Measurements from ENCODE around the gene CD300LF. TPM values are rescaled to one million over a fixed set of nuclear protein-coding genes. Genes with fewer than 3 reads are reported as not detected.

Gene CD300LF
- under 1 TPM; 0.54 to 0.68 (median 0.62) TPM for polyA plus RNA-seq (ENCODE audit: insufficient read depth in 1 of 5, insufficient read length in 5 of 5, low replicate concordance in 1 of 5)
- long read RNA-seq, donor 1 = 0 reads
- long read RNA-seq, donor 2 = 0 reads
- long read RNA-seq, donor 3 = 0 reads
- long read RNA-seq, donor 4 = 0 reads
- long read RNA-seq, donor 5 = 0 reads
- long read RNA-seq, donor 6 = 0 reads
- long read RNA-seq, donor 7, partial matches to known transcripts = 84 of 84 reads
- long read RNA-seq, donor 7, other reads (novel, unspliced or antisense) = 0 of 84 reads
- long read RNA-seq, donor 8, partial matches to known transcripts = 0 of 1 reads
- long read RNA-seq, donor 8, other reads (novel, unspliced or antisense) = 0 of 1 reads

DNA sequence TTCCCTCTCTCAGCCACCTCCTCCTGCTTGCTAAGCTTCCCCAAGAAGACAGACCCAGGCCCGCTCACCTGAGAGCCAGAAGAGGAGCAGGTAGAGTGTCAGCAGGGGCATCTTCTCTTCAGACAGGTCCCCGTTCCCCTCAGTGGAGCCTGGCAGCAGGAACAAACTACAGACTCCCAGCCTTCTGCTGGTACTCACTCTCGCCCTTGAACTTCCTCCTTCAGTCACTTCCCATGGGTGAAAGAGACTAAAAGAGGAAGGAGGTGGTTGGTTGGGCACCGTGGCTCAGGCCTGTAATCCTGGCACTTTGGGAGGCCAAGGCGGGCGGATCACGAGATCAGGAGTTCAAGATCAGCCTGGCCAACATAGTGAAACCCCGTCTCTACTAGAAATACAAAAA, at the start of gene CD300LF:
Gene CD300LF, minus strand, starts transcription at position 168 of the 400 bp plus-strand sequence. Its CDS starts 57 bp downstream, at position 111.
- no peak for DNase-seq

DNA sequence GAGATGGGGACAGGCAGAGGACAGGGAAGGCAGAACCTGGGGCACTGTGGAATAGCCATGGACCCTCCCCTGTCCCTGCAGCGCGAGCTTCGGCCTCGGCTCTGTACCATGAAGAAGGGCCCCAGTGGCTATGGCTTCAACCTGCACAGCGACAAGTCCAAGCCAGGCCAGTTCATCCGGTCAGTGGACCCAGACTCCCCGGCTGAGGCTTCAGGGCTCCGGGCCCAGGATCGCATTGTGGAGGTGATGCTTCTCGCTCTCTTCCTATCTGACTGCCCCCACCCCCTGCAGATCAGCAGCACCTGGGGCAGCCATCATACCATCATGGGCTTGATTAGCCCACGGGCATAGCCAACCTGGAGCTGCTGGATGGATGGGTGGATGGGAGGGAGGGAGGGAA, 49.2 kb upstream of the CD300LF start:
- DNase-seq = no peak

DNA sequence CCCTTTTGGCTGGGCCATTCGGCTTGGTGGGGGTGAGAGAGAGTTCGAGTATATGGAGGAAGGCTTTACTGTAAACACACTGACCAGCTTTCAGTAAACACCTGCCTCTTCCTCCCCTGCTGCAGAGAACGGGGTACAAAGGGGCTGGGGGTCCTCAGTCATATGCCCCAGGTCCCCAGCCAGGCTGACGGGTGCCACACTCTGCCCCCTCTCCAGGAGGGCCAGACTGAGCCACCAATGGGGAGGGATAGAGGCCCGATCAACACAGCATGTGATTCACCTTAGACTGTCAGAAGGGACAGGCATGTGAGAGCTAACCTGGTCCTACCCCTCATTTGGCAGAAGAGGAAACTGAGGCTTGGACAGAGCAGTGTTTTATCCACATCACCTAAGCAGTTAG, 48.7 kb upstream of the CD300LF start:
- DNase-seq = no peak

DNA sequence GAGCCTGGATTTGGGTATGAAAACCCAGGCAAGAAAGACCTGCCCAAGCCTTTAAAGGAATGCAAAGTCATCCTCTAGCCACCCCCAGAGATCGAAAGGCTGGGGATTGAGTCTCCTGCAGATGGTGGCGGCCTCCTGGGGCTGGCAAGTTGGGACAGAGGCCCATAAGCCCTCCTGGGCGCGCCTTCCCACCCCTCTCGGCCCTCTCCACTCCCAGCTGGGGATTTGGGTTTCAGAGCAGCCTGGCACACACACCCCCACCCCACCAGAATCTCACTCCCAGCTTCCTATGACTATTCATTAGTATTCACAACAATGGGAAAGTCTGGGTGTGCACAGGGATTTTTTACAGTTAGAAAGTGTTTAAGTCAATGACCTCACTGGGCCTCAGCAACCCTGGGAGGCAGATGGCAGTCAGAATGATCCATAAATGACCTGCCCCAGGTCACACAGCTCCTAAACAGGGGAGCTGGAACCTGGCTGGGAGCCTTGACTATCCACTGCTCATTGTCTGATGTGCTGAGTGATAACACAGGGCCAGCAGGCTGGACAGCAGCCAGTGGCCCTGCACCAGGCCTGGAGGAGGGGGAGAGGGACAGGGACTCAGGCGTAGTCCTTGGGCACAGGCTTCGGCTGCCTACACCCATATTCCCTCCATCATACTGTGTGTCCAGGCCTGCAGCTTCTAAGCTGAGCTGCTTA, 47.8 kb upstream of the CD300LF start:
- no peak for DNase-seq

DNA sequence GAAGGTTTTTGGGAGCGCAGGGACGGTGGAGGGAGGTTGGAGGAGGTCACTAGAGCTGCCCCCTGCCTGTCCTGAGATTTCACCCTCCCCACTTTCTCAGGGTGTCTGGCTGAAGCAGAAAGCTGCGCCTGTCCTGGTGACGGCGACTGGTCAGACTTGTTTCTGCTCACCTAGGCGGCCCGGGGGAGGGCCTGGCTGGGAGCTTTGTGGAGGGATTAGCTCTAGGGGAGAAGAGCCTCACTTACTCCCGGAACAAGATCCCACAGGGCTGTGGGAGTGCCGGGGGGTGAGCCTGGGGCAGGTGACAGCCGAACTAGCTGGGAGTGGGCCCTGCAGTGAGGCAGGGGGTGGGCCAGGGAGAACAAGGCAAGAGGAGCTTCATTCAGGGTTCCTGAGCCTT, 47.2 kb upstream of the CD300LF start:
- no peak for DNase-seq

DNA sequence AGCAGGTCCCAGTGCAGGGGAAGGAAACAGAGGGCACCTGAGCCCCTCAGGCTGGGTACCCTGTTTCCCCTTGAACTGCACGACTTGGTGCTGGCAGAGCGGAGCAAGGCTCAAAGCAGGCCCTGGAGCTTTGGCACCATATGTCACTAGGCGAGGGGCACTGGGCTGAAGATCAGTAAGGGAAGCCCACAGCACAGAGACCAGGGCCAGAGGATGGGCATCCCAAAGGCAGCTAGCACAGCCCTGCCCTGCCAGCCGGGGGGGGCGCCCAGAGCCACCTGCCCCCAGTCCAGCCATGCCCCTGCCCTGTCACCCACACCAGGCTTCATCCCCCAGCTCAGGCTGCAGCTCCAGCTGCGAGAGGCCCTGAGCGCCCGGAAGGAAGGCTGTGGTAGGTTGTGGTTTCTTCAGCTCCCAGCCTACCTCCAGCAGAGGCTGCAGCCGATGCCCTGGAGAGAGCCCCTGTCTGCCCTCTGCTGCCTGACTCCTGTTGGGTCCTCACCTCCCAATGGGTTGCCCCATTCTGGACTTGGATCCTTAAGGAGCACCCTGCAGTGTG, 46.6 kb upstream of the CD300LF start:
- DNase-seq = no peak

DNA sequence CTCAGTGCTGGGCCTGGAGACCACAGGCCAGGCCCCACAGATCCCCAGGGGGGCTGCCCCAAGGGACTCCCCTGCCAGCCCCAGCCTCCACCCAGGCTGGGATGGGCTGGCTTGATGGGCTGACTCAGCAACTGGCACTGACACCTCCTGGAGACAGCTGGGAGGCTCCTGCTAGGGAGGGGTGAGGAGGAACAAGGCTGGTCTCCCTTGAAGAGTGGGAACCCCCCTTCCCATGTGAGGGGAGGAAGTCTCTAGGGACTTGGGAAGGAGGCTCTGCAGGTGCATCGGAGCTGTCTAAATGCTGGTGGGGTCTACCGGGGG, 46.1 kb upstream of the CD300LF start:
- no peak for DNase-seq

DNA sequence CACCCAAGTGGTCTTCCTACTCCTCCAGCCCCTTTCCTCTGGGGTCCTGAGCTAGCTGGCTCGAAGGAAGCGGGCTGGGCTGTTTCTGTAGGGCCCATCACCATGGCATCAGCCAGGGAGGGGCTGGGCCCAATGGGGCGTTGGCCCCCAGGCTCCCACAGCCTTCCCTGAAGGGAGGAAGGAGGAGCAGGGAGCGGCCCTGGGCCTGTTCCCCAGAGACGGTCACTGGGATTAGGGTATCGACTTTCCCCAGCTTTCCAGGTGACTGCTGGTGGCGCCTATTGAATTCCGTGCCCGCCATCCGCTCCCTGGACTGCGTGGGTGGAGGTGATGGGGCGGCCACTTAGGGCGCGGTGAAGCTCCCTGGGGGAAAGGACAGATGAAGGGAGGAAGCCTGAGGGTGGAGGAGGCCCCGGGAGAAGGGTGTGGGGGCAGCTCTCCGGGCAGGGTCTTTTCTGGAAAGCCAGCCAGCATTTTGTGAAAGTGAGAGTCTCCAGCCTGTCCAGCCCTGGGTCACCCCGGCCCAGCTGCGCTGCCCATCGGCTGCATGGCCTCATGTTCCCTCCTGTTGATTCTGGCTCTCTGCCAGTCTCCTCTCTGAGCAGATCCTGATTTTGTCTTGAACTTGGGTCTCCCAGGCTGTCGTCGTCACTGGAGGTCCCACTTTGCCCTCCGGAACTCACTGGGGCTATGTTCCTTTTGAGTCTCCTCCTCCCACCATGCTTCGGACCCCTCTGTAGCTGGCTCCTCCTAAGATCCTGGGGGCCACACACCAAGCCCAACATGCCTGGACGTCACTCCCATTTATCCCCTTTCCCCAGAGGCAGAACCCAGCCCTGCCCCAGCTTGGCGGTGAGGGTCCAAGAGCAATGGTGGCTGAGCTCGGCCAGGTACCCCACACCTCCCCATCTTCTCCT, 45.5 kb upstream of the CD300LF start:
- DNase-seq = no peak

DNA sequence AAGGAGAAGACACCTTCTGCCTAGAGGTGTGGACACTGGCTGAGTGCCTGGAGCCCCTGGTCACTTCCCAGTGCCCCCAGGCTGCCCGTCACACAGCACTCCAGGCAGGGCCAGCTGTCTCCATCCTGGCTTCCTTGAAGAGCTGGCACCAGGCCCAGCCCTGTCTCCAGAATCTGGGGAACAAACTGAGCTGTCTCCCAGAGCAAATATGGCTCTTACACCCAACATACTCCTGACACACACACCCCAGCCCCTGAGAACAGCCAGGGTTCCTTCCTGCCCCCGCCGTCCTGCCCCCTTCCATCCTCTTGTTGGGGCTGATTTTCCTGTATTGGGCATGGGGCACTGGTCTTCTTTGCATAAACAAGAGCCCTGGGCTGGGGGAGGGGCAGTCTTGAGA, 44.8 kb upstream of the CD300LF start:
- no peak for DNase-seq

DNA sequence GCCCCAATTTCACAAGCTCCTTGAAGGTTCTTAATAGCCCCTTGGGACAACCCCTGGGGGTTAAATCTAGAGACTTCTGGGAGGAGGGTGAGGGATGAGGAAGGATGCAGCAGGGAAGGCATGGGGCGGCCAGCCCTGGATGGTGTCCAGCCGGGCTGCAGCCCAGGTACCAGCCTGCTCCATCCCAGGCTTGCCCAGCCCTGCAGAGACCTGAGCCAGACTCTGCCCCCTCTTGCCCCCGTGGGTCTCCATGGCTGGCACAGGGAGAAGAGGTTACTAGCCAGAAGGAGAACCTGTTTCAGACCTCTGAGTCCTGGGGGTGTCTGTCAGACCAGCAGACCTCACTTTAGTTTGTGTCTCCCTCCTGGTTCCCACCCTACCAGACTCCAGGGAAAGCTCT, 44.2 kb upstream of the CD300LF start:
- no peak for DNase-seq

DNA sequence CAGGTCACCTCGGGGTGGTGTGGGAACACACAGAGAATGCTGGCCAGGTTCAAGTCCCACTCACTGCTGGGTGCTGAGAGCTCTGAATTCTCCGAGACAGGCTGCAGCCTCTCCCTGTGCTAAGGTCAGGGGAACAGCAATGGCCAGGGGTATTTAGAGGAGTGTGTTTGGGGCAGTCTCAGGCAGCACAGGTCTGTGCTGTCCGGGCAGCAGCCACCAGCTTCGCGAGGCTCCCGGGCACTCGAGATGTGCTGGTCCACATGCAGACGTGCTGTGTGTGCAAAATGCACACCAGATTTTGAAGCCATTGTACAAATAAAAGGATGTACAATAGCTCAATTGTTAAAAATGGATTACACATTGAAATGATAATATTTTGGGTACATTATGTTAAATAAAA, 42.8 kb upstream of the CD300LF start:
- DNase-seq = no peak

DNA sequence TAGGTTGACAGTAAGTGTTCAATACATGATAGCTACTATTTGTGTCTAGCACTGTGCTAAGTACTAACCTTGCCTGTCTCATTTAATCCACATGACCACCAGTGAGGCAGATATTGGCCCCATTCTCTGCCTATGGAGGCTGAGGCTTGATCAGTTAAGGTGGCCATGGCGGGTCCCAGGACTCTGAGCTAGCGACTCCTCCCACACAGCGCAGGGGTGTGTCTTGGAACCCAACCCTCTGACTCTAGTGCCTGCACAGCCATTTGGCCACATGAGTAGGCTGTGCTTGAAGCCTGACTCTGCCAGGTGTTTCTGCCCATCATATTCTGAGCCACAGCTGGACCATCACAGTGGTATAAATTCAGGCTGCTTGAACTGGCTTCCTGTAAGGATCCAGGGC, 42.1 kb upstream of the CD300LF start:
- DNase-seq = no peak

DNA sequence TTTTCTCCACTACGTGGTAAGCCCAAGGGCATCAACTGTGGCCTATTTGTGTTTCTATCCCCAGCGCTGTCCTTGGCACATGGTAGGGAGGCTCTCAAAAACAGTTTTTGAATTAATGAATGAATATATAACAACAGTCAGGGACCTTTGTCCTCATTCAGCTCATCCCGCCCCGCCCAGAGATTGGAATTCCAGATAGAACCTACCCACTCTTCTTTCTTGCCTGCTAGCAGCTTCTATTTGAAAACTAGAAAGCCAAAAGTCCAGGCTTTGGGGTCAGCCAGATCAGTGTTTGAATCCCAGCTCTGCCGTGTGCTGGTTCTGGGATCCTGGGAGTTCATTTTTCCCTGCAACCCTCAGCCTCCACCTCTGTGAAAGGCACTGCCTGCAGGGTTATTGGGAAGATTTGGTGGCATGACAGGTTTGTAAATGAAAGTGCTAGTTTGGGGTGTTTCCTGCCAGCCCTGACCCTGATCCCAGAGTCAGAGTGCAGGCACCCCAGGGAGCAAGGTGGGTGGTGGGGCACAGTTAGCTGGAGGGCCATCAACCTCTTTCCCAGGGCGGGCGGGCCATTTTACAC, 40.2 kb upstream of the CD300LF start:
- no peak for DNase-seq

DNA sequence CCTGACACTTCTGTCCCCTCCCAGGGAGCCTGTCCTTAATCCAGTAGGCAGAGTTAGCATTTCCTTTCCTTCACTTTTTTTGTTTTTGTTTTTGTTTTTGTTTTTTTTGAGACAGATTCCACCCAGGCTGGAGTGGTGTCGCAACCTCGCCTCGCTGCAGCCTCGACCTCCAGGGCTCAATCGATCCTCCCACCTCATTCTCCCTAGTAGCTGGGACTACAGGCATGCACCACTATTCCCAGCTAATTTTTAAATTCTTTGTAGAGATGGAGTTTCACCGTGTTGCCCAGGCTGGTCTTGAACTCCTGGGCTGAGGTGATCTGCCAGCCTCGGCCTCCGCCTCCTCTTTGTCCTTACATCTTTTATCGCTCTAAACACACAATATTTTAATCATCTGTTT, 39.7 kb upstream of the CD300LF start:
- DNase-seq = no peak

DNA sequence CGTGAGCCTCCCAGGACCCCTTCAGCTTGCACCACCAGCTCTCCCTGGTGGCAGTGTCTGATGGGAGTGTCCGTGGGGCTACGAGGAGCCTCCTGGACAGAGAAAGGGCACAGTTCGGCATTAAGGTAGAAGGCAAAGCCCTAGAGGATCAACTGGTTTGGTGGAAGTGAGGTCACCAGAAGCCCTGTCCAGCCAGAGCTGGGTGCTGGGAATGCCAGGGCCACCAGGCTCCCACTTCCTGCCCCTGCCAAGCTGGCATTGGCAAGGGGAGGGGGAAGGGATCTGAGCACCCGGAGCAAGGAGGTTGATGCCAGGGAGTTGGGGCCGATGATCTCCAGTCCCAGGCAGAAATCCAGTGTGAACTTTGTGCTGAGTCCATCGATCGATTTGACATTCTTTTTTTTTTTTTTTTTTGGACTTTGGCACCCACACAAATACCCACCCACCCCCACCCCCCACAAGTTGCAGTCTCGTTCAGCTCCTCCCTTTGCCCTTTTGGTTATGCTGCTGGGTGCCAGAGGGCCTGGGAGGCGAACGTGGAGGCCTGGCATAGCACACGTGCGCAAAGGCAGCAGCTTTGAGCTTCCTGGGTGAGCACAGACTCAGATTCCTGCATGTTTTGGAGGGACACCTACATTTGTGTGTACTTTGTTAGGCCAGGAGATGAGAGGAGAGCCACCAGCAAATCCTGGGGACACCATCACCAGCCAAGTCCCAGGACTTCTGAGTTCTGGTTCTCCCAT, 37.8 kb upstream of the CD300LF start:
- no peak for DNase-seq

DNA sequence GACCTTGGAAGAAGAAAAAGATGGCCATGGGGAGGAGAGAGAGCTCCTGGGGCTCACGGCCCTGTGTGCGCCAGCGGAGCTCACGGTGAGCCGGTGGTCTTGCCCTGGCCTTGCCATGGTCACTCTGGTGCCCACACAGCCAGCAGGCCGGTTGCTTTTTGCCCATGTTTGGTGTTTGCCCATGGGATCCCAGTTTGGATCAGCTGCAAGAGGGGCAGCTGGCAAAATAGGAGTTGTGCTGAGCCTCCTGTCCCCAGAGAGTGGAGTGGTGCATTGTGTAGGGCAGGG, 37.3 kb upstream of the CD300LF start:
- no peak for DNase-seq

DNA sequence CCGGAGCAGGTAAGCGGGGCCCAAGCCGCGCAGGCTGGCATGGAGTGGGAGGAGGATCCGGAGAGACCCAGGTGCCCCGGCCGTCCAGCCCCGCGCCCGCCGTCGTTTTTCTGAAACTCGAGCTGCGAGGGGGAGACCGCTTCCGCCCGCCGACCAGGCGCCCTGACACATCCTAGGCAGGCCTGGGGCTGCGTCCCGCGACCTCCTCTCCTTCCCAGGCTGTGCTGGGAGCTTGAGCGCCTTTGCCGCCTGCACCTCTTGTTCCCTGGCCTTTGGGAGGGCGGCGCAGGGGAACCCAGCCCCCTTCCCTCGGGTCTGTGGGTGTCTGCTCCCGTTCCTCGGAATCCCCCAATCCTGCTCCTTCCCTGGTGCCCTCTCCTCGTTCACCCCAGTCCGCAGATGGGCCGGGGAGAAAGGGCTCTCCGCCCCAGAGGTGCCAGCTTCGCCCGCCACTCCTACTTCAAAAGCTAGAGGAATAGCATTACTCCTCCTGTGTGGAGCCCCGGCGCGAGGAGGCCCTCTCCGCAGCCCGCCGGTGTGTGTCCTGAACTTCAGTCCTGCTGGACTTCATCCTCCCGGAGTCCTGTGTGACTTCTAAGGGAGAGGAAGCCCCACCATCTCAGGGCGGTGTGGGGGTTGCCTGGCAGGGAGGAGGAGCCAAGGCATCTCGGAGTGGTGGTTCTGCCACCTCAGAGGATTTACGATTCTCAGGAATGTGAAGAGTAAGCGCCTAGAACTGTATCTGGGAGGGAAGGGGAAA, 36.7 kb upstream of the CD300LF start:
- DNase-seq = no peak

DNA sequence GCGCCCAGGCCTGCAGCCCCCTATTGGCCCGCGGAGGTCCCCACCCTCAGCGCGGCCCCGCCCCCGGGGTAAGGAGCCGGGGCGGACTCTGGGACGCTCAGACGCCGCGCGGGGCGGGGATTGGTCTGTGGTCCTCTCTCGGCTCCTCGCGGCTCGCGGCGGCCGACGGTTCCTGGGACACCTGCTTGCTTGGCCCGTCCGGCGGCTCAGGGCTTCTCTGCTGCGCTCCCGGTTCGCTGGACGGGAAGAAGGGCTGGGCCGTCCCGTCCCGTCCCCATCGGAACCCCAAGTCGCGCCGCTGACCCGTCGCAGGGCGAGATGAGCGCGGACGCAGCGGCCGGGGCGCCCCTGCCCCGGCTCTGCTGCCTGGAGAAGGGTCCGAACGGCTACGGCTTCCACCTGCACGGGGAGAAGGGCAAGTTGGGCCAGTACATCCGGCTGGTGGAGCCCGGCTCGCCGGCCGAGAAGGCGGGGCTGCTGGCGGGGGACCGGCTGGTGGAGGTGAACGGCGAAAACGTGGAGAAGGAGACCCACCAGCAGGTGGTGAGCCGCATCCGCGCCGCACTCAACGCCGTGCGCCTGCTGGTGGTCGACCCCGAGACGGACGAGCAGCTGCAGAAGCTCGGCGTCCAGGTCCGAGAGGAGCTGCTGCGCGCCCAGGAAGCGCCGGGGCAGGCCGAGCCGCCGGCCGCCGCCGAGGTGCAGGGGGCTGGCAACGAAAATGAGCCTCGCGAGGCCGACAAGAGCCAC, 36.0 kb upstream of the CD300LF start, which contains the start of gene NHERF1:
Gene NHERF1, plus strand, starts transcription at position 100 of the 750 bp plus-strand sequence. Its CDS starts 219 bp downstream, at position 319.
- DNase-seq = peak; percentile 91

DNA sequence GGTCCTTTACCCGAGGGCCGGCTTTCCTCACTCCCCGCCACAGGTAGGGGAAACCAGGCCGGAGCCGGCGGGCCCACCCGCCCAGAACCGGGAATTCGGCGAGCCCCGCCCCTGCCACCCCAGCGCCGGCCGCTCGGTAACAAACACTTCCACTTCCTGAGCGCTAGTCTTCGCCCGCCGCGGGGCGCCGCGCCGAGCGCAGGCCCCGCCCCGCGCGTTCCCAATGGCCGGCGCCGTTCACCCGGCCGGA, 35.5 kb upstream of the CD300LF start:
- DNase-seq = no peak

DNA sequence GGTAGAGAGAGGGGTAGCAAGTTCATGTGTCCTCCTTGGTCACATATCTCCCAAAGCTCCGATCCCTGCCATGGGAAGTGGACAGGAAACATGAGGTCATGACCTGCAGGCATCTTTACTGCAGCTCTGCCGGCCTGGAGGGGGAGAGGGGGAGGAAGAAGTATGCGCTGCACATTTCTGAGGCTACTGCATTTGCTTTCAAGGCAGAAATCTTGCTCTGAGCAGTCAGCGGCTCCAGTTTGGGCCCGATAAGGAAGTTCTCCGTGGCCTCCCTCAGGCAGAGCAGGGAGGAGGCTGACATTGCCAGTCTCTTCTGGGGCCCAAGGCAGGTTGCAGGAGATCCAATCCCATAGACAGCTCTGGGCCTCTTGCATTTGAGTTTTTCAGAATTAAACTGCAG, 34.2 kb upstream of the CD300LF start:
- no peak for DNase-seq

Measured in right lung (tissue), 10 donors.